Fibroblast of the aortic adventitia (primary cell): ENCODE results near the gene ACCSL. TPM values are rescaled to one million over a fixed set of nuclear protein-coding genes. Genes with fewer than 3 reads are reported as not detected.

Experiments
- DNase-seq: peaks from one replicate; pipeline ENCODE4 v3.0.0-alpha.2; 2010; ENCODE audit warnings: low read depth
- H3K4me3 ChIP-seq: 2 replicates; pipeline ENCODE4 v1.5.1; 2011; ENCODE audit warnings: low read depth, mild to moderate bottlenecking, control low read depth, low read length, moderate library complexity
- CTCF ChIP-seq: IDR thresholded peaks from 2 replicates; pipeline ENCODE4 v1.5.1; 2011; ENCODE audit warnings: mild to moderate bottlenecking, low read length, control low read depth, inconsistent platforms; ENCODE audit not compliant: insufficient read depth
- total RNA-seq: library from RNA; depleted of rRNA; stranded (reverse); fragments of >200 nt; gene quantifications from 2 replicates; pipeline ENCODE4 v1.2.3, GENCODE V29; 2012; ENCODE audit warnings: low replicate concordance

The ACCSL gene
- total RNA-seq, 1 donor = not detected

- peak; percentile 73 for DNase-seq
- no peak overlapping the region for H3K4me3 ChIP-seq
- TF ChIP-seq CTCF = no peak
Observed at GRCh38 chr11:44017443-44018126, 30.2 kb upstream of the ACCSL start.

DNA sequence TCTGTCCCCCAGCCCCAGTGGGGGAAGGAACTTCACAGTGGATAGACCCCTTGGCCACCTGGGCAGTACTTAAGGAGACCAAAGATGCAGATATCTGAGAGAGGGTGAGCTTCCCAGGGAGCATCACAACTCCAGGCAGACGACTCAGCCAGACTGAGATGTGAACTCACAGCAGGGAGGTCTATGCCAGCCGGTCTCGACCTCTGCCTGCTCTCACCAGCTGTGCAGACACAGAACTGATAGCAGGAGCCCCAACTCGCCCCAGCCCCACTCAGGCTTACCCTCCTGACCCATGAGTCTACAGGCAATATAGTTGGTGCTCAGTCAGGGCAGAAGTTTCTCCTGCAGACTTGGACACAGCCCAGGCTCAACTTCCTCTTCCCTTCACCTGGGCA is 29.7 kb upstream of the ACCSL start:
- DNase-seq = no peak
- H3K4me3 ChIP-seq = no peak overlapping the region
- TF ChIP-seq CTCF = no peak

DNA sequence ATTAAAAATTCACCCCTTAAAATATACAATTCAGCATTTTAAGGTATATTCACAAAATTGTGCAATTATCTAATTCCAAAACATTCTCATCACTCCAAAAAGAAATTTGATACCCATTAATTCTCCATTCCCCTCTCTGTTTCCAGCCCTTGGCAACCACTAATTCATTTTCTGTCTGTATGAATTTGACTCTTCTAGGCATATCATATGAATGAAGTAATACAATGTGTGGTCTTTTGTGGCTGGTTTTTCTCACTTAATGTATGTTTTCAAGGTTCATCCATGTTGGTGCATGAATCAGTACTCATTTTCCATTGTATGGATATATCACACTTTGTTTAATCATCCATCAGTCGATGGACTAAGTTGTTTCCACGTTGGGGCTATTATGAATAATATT is 29.0 kb upstream of the ACCSL start:
- no peak for DNase-seq
- no peak overlapping the region for H3K4me3 ChIP-seq
- no peak for TF ChIP-seq CTCF

DNA sequence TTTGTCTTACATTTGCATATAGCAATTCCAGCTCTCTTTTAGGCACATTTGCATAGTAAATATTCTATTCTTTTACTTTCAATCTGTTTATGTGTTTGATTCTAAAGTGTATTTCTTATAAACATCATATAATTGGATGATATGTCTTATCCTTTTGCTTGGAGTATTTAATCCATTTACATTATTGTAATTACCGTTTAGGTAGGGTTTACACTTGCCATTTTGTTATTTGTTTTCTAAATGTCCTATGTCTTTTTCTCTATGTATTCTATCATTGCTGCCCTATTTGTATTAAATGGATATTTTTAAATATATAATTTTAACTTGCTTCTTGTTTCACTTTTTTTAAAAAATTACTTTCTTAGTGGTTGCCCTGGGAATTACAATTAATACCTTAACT is 22.8 kb upstream of the ACCSL start:
- DNase-seq = no peak
- TF ChIP-seq CTCF = no peak

GRCh38 chr11:44025727-44026126 is 22.1 kb upstream of the ACCSL start:
- no peak for DNase-seq
- H3K4me3 ChIP-seq = no peak overlapping the region
- TF ChIP-seq CTCF = no peak

More for the DNA sequence above, 22.8 kb upstream of the ACCSL start:
- no peak overlapping the region for H3K4me3 ChIP-seq

- no peak overlapping the region for H3K4me3 ChIP-seq
- no peak for DNase-seq
- no peak for TF ChIP-seq CTCF
Observed at GRCh38 chr11:44028401-44028800, 19.4 kb upstream of the ACCSL start.
